ENCODE data around the gene TXNDC2. TPM values are rescaled to one million over a fixed set of nuclear protein-coding genes. Genes with fewer than 3 reads are reported as not detected.

Gene TXNDC2
- total and polyA plus RNA-seq, 9 of the 15 experiments (the other 6 are each of a cell fraction or from before 2014, with no cell fraction given), result 1.2 to 4.9 (median 2.3) TPM

GRCh38 chr18:9885170-9886004 is at the start of gene TXNDC2 (continued):
- TF ChIP-seq ZBTB33 (CRISPR knock-in tag; IDR thresholded peaks at IDR 0.05), result no peak
- TF ChIP-seq MITF (IDR thresholded peaks at IDR 0.05), result no peak
- TF ChIP-seq RREB1 (CRISPR knock-in tag; IDR thresholded peaks at IDR 0.05), result no peak
- TF ChIP-seq LCOR (CRISPR knock-in tag; IDR thresholded peaks at IDR 0.05), result 0 out of 2 replicates have a peak, but pooled peaks have one; percentile 24
- no peak for TF ChIP-seq SRSF1 (IDR thresholded peaks at IDR 0.05; ENCODE audit: low read depth, low read length)
- TF ChIP-seq MEIS2 (IDR thresholded peaks at IDR 0.05; ENCODE audit: partially characterized antibody), result peak; percentile 17
- TF ChIP-seq RAD51 (IDR thresholded peaks at IDR 0.05; ENCODE audit: borderline replicate concordance, low read depth), result no peak
- TF ChIP-seq FOXM1 (IDR thresholded peaks at IDR 0.05; ENCODE audit: low read depth), result no peak
- no peak for TF ChIP-seq FOXM1 (CRISPR knock-in tag; IDR thresholded peaks at IDR 0.05; ENCODE audit: low read depth)
- no peak for TF ChIP-seq ZNF695 (CRISPR knock-in tag; IDR thresholded peaks at IDR 0.05)
- no peak for TF ChIP-seq FIP1L1 (IDR thresholded peaks at IDR 0.05; ENCODE audit: low read depth, low read length, poor library complexity, severe bottlenecking)
- no peak for TF ChIP-seq CHD2 (IDR thresholded peaks at IDR 0.05; ENCODE audit: low read depth, low read length)
- peak; percentile 62; the same call in 1 of the 2 replicates for TF ChIP-seq LEF1 (IDR thresholded peaks at IDR 0.05)
- no peak for TF ChIP-seq HMG20A (CRISPR knock-in tag; conservative IDR thresholded peaks at IDR 0.05)
- no peak for TF ChIP-seq ZNF347 (CRISPR knock-in tag; IDR thresholded peaks at IDR 0.05; ENCODE audit: low read depth)

Data from K562 (cell line).